Effector memory CD4-positive, alpha-beta T cell (primary cell): ENCODE data around the gene MAK.
A peak's percentile ranks its signal among the peaks of the same experiment; 100 is the strongest.
"Not testable (repeated sequence)": the region's sequence is repeated elsewhere in the genome, so short reads cannot be mapped to it uniquely, and the experiment has no call there.

Experiments used
- DNase-seq, 3 donors: peaks; one replicate each; pipeline ENCODE4 v3.0.0-alpha.2; 2020
- H3K27ac ChIP-seq: 2 replicates; pipeline ENCODE4 v1.7.0; 2013; ENCODE audit warnings: mild to moderate bottlenecking, low read length, moderate library complexity; ENCODE audit not compliant: insufficient read depth, poor library complexity, severe bottlenecking
- H3K27me3 ChIP-seq: replicated peaks from 2 replicates; pipeline ENCODE4 v1.7.0; 2013; ENCODE audit warnings: mild to moderate bottlenecking, low read length; ENCODE audit not compliant: insufficient read depth, control insufficient read depth, poor library complexity, severe bottlenecking
- H3K36me3 ChIP-seq: 2 replicates; pipeline ENCODE4 v1.7.0; 2013; ENCODE audit warnings: mild to moderate bottlenecking, low read length, moderate library complexity; ENCODE audit not compliant: control insufficient read depth, insufficient read depth
- H3K4me1 ChIP-seq: 2 replicates; pipeline ENCODE4 v1.7.0; 2013; ENCODE audit warnings: low read length, mild to moderate bottlenecking; ENCODE audit not compliant: control insufficient read depth, insufficient read depth, poor library complexity, severe bottlenecking
- H3K4me3 ChIP-seq: 2 replicates; pipeline ENCODE4 v1.7.0; 2013; ENCODE audit warnings: low read length, low read depth, mild to moderate bottlenecking; ENCODE audit not compliant: insufficient read depth, poor library complexity, severe bottlenecking
- H3K9me3 ChIP-seq: 2 replicates; pipeline ENCODE4 v1.7.0; 2013; ENCODE audit warnings: mild to moderate bottlenecking, low read length, moderate library complexity; ENCODE audit not compliant: control insufficient read depth

The MAK gene

GRCh38 chr6:10759312-10759839, 79.0 kb downstream of the MAK start:
- Histone ChIP-seq H3K27ac (no peak overlapping the region), H3K36me3 (peaks cover 16% of the 10 kb centered on the region), H3K4me1 (no peaks in the 10 kb centered on the region), H3K9me3 (no peaks in the 10 kb centered on the region), H3K4me3 (no peak overlapping the region), H3K27me3 (no peaks in the 10 kb centered on the region)
- no peak for DNase-seq

GRCh38 chr6:10756085-10756484, 82.3 kb downstream of the MAK start:
- H3K4me1 ChIP-seq, result no peaks in the 10 kb centered on the region
- no peak overlapping the region for H3K27ac ChIP-seq
- no peak for DNase-seq
- H3K27me3 ChIP-seq, result no peaks in the 10 kb centered on the region
- H3K9me3 ChIP-seq, result no peaks in the 10 kb centered on the region
- no peak overlapping the region for H3K4me3 ChIP-seq
- H3K36me3 ChIP-seq, result peaks cover 20% of the 10 kb centered on the region

DNA sequence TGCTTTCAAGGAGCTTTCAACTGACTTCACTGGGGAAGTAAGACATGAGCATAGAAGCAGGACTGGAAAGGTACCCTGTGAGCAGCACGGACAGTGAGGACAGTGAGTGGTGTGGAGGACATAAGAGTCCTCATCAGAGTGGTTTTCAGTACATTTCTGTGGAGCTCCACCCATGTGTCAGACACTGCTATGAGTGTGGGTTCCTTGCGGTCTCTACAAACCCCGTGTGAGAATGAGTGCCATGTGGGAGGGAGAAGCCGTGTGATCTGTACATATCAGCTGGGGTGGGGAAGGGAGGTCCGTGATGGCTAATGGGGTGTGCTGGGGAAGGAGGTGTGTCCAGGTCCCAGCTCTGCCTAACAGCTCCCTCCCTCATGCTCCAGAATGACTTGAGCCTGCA, 86.6 kb downstream of the MAK start:
- Histone ChIP-seq H3K36me3 (peaks cover 13% of the 10 kb centered on the region), H3K4me1 (peaks cover 18% of the 10 kb centered on the region)
- DNase-seq, H3K27ac ChIP-seq, H3K4me3 ChIP-seq, H3K27me3 ChIP-seq, H3K9me3 ChIP-seq: not testable (repeated sequence)

DNA sequence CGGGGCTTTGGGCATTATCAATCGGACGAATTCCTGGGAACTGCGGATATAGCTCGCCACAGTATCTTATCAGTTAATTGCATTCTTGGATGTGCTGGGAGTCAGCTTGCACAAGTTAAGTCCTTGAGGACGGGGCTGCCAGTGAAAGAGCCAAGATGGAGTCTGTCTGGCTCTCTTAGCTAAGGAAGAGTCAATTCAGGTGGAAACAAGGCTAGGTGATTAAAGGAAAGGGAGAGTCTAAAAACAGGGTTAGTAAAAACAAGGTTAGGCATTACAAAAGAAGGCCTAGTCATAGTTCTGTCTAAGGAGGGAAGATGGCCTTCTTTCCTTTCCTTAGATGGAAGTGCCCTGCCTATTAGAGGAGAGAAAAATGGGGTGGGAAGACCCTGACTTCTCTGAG, 87.8 kb downstream of the MAK start:
- H3K9me3 ChIP-seq, H3K4me3 ChIP-seq, H3K27me3 ChIP-seq, H3K27ac ChIP-seq, DNase-seq, H3K36me3 ChIP-seq: not testable (repeated sequence)
- peaks cover 18% of the 10 kb centered on the region for H3K4me1 ChIP-seq

DNA sequence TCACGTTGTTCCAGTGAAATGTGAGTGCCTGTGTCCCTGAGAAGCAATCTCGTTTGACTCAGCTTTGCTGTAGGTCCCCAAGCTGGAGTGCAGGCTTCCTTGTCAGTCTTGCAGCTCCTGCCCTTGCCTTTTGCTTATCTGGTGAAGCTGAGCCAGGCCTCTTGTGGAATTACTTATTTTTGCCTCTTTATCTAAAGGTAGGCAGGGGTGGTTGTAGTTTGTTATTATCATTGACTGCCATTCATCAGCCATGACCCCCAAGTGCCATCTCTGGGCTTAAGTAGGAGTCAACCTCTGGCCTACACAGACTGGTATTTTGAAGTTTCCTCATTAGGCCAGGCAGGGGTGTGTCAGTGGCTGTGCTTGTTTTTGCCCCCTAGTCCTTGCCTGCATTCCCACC, 88.6 kb downstream of the MAK start:
- no peaks in the 10 kb centered on the region for H3K27me3 ChIP-seq
- H3K4me1 ChIP-seq, result peaks cover 18% of the 10 kb centered on the region
- H3K9me3 ChIP-seq, result no peaks in the 10 kb centered on the region
- no peak overlapping the region for H3K4me3 ChIP-seq
- H3K27ac ChIP-seq, result no peak overlapping the region
- no peak for DNase-seq
- peaks cover 7% of the 10 kb centered on the region for H3K36me3 ChIP-seq

DNA sequence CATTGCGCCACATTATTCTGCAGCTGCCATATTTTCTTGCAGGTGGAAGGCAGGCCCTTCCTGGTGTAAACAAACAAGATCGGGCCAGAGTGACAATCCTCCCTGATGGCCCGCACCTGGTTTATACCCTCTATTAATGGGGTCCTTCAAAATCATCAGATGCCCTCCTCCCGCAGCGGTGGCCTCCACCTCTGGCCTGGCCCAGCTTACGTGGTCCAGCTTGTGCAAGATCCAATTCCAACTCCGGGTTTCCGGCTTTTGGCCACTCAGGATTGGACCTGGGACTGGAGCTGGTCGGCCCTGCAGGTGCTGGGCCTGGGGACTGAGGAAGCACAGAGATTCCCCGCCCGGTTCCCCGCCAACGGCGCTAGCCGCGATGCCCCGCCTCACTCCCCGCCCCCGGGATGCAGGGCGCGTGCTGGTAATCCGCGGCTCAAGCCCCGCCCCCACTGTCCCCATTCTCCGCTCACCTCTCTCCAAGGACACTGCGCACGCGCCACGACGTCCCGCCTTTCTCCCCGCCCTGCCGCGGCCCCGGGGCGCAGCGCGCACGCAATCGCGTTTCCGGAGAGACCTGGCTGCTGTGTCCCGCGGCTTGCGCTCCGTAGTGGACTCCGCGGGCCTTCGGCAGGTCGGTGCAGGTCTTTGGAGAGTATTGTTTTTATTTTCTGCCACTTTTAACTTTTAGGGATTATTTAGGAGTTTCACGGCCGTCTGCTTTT, 90.9 kb downstream of the MAK start, which contains the start of gene TMEM14B:
TMEM14B (plus strand) TSS at position 555 of the 722 bp plus-strand sequence. CDS start 1,441 bp downstream, outside the sequence.
- peak; percentile 97 to 98 (median 98) for DNase-seq
- peak within 1 kb of the TSS; percentile 83 for H3K27ac ChIP-seq
- no peaks in the 10 kb centered on the region for H3K36me3 ChIP-seq
- peaks cover 18% of the 10 kb centered on the region for H3K4me1 ChIP-seq
- H3K9me3 ChIP-seq, result no peaks in the 10 kb centered on the region
- no peaks in the 10 kb centered on the region for H3K27me3 ChIP-seq
- peak within 1 kb of the TSS; percentile 79 for H3K4me3 ChIP-seq

GRCh38 chr6:10746915-10747250, 91.5 kb downstream of the MAK start:
- peaks cover 18% of the 10 kb centered on the region for H3K4me1 ChIP-seq
- DNase-seq, result no peak
- H3K27ac ChIP-seq, result peak overlapping the region; percentile 83
- no peaks in the 10 kb centered on the region for H3K36me3 ChIP-seq
- no peaks in the 10 kb centered on the region for H3K9me3 ChIP-seq
- peak overlapping the region; percentile 79 for H3K4me3 ChIP-seq
- H3K27me3 ChIP-seq, result no peaks in the 10 kb centered on the region

GRCh38 chr6:10745116-10745515, 93.2 kb downstream of the MAK start:
- Histone ChIP-seq H3K4me3 (no peak overlapping the region), H3K36me3 (no peaks in the 10 kb centered on the region), H3K27me3 (no peaks in the 10 kb centered on the region), H3K9me3 (no peaks in the 10 kb centered on the region), H3K27ac (no peak overlapping the region), H3K4me1 (peaks cover 18% of the 10 kb centered on the region)
- no peak for DNase-seq

GRCh38 chr6:10743515-10743914, 94.8 kb downstream of the MAK start:
- H3K9me3 ChIP-seq, result no peaks in the 10 kb centered on the region
- H3K4me1 ChIP-seq, result peaks cover 12% of the 10 kb centered on the region
- no peak for DNase-seq
- H3K4me3 ChIP-seq, result no peak overlapping the region
- H3K27ac ChIP-seq, result no peak overlapping the region
- H3K36me3 ChIP-seq, result no peaks in the 10 kb centered on the region
- no peaks in the 10 kb centered on the region for H3K27me3 ChIP-seq

DNA sequence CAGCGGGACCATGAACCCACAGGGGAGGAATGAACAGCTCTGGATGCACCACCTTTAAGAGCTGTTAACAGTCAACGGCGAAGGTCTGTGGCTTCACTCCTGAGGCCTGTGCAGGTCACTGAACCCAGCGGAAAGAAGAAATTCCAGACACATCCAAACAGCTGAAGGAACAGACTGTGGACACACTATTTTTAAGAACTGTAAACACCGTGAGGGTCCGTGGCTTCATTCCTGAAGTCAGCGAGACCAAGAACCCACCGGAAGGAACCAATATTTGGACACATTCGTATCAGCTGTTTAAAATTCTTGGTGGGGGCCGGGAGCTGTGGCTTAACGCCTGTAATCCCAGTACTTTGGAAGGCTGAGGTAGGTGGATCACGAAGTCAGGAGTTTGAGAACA, 96.1 kb downstream of the MAK start:
- H3K4me1 ChIP-seq, result peaks cover 4% of the 10 kb centered on the region
- no peak overlapping the region for H3K4me3 ChIP-seq
- no peaks in the 10 kb centered on the region for H3K9me3 ChIP-seq

More for the DNA sequence above, 96.1 kb downstream of the MAK start:
- no peak overlapping the region for H3K27ac ChIP-seq
- DNase-seq, result no peak
- H3K27me3 ChIP-seq, result no peaks in the 10 kb centered on the region
- H3K36me3 ChIP-seq, result no peaks in the 10 kb centered on the region
